ENCODE results near the gene XCR1. TPM values are rescaled to one million over a fixed set of nuclear protein-coding genes. Genes with fewer than 3 reads are reported as not detected.
"Not testable (repeated sequence)": the region's sequence is repeated elsewhere in the genome, so short reads cannot be mapped to it uniquely, and the experiment has no call there.

XCR1 gene
- total RNA-seq, 1 experiment from 2014 or later = 0.02 TPM

- TF ChIP-seq ZNF416 (CRISPR knock-in tag; IDR thresholded peaks at IDR 0.05) = no peak
- no peak for TF ChIP-seq TEAD1 (CRISPR knock-in tag; IDR thresholded peaks at IDR 0.05)
- TF ChIP-seq TEAD4 (CRISPR knock-in tag; IDR thresholded peaks at IDR 0.05) = no peak
These were observed 30.4 kb upstream of the XCR1 start (continued) for GRCh38 chr3:46057716-46058115.

- ChIA-PET CTCF (no interaction called here), POLR2A (no interaction called here)
- no peak for TF ChIP-seq ETV6 (CRISPR knock-in tag; IDR thresholded peaks at IDR 0.05)
- TF ChIP-seq SOX15 (CRISPR knock-in tag; IDR thresholded peaks at IDR 0.05) = no peak
- TF ChIP-seq TCF7 (CRISPR knock-in tag; IDR thresholded peaks at IDR 0.05; ENCODE audit: low read depth) = no peak
- no peak for TF ChIP-seq ZNF423 (CRISPR knock-in tag; IDR thresholded peaks at IDR 0.05)
- TF ChIP-seq MYBL2 (CRISPR knock-in tag; IDR thresholded peaks at IDR 0.05) = no peak
- no peak for TF ChIP-seq SMAD4 (CRISPR knock-in tag; IDR thresholded peaks at IDR 0.05)
- TF ChIP-seq FOXP1 (CRISPR knock-in tag; IDR thresholded peaks at IDR 0.05; ENCODE audit: borderline replicate concordance) = no peak
- no peak for TF ChIP-seq EMX1 (CRISPR knock-in tag; IDR thresholded peaks at IDR 0.05)
- TF ChIP-seq CBFB (CRISPR knock-in tag; IDR thresholded peaks at IDR 0.05; ENCODE audit: low read depth) = no peak
- no peak for TF ChIP-seq JAZF1 (CRISPR knock-in tag; IDR thresholded peaks at IDR 0.05)
- TF ChIP-seq FOXK1 (CRISPR knock-in tag; IDR thresholded peaks at IDR 0.05) = no peak
- TF ChIP-seq RELA (CRISPR knock-in tag; IDR thresholded peaks at IDR 0.05; ENCODE audit: borderline replicate concordance) = no peak
- no peak for TF ChIP-seq TEAD1 (CRISPR knock-in tag; IDR thresholded peaks at IDR 0.05)
- no peak for TF ChIP-seq NR1H2 (CRISPR knock-in tag; IDR thresholded peaks at IDR 0.05)
- no peak for TF ChIP-seq NR3C1 (CRISPR knock-in tag; conservative IDR thresholded peaks at IDR 0.05; ENCODE audit: low read depth)
- TF ChIP-seq ZNF416 (CRISPR knock-in tag; IDR thresholded peaks at IDR 0.05) = no peak
- no peak for TF ChIP-seq HMGXB4 (CRISPR knock-in tag; IDR thresholded peaks at IDR 0.05)
- no peak for DNase-seq (ENCODE audit: low spot score)
- Mint-ChIP-seq H3K4me1 (no peaks in the 10 kb centered on the region), H3K27ac (no peak overlapping the region), H3K4me3 (no peak overlapping the region), H3K27me3 (ENCODE audit: low read depth) (no peaks in the 10 kb centered on the region), H3K9me3 (no peaks in the 10 kb centered on the region), H3K36me3 (no peaks in the 10 kb centered on the region)
- ATAC-seq = no peak
These were observed 29.4 kb upstream of the XCR1 start for GRCh38 chr3:46056686-46057085.

- POLR2A ChIA-PET; H3K4me1 Mint-ChIP-seq; H3K9me3 Mint-ChIP-seq; ATAC-seq; H3K36me3 Mint-ChIP-seq; H3K4me3 Mint-ChIP-seq; H3K27ac Mint-ChIP-seq; DNase-seq (ENCODE audit: low spot score); H3K27me3 Mint-ChIP-seq (ENCODE audit: low read depth): not testable (repeated sequence)
- CTCF ChIA-PET = interaction anchor here (0.7 to 2.1 kb wide), 6 partner anchors 12 to 389 kb away, joined by 3 to 9 read pairs (median 4); partner anchors contain the start of gene CCR1
These were observed 26.7 kb upstream of the XCR1 start for GRCh38 chr3:46053761-46054515.

- H3K36me3 Mint-ChIP-seq; H3K4me3 Mint-ChIP-seq; H3K4me1 Mint-ChIP-seq; ATAC-seq; H3K27me3 Mint-ChIP-seq (ENCODE audit: low read depth); POLR2A ChIA-PET; DNase-seq (ENCODE audit: low spot score); H3K9me3 Mint-ChIP-seq; H3K27ac Mint-ChIP-seq: not testable (repeated sequence)
- CTCF ChIA-PET = interaction anchor here (0.7 to 2.1 kb wide), 6 partner anchors 12 to 390 kb away, joined by 3 to 9 read pairs (median 4); partner anchors contain the start of gene CCR1
These were observed 26.0 kb upstream of the XCR1 start for GRCh38 chr3:46053265-46053664.

DNA sequence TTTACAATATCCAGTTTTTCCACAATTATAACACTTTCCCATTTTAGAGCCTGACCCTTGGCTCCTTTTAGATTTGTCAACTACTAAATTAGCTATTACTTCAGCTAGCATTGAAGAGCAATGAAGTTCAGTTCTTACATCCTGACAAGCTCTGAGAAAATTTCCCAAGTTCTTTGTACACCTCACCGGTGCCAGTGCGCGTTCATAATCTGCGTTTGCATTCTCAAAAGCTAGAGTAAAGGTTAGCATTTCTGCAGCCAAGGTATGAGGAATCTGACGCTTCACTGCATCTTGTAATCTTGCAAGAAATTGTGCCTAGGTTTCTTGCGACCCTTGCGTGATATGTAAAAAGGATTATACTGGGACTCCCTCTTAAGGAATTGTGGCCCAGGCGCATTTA, 25.2 kb upstream of the XCR1 start:
- DNase-seq (ENCODE audit: low spot score) (no peak), ATAC-seq (no peak)
- Mint-ChIP-seq H3K9me3 (no peaks in the 10 kb centered on the region), H3K4me3 (no peak overlapping the region), H3K27ac (no peak overlapping the region), H3K27me3 (ENCODE audit: low read depth) (no peaks in the 10 kb centered on the region), H3K4me1 (no peaks in the 10 kb centered on the region), H3K36me3 (no peaks in the 10 kb centered on the region)
- CTCF ChIA-PET = interaction anchor here (0.7 to 1.3 kb wide), 2 partner anchors 27 to 326 kb away, joined by 3 to 4 read pairs; no protein-coding TSS in a partner anchor
- POLR2A ChIA-PET = no interaction called here
- no peak for TF ChIP-seq HMGXB4 (CRISPR knock-in tag; IDR thresholded peaks at IDR 0.05)
- TF ChIP-seq FOXK1 (CRISPR knock-in tag; IDR thresholded peaks at IDR 0.05) = no peak
- TF ChIP-seq AFF4 (CRISPR knock-in tag; IDR thresholded peaks at IDR 0.05; ENCODE audit: borderline replicate concordance) = no peak
- no peak for TF ChIP-seq EMX1 (CRISPR knock-in tag; IDR thresholded peaks at IDR 0.05)
- TF ChIP-seq ESRRA (CRISPR knock-in tag; IDR thresholded peaks at IDR 0.05; ENCODE audit: borderline replicate concordance) = no peak
- TF ChIP-seq ZNF219 (CRISPR knock-in tag; IDR thresholded peaks at IDR 0.05; ENCODE audit: borderline replicate concordance) = no peak
